Measurements from ENCODE around the gene SMYD5.

DNA sequence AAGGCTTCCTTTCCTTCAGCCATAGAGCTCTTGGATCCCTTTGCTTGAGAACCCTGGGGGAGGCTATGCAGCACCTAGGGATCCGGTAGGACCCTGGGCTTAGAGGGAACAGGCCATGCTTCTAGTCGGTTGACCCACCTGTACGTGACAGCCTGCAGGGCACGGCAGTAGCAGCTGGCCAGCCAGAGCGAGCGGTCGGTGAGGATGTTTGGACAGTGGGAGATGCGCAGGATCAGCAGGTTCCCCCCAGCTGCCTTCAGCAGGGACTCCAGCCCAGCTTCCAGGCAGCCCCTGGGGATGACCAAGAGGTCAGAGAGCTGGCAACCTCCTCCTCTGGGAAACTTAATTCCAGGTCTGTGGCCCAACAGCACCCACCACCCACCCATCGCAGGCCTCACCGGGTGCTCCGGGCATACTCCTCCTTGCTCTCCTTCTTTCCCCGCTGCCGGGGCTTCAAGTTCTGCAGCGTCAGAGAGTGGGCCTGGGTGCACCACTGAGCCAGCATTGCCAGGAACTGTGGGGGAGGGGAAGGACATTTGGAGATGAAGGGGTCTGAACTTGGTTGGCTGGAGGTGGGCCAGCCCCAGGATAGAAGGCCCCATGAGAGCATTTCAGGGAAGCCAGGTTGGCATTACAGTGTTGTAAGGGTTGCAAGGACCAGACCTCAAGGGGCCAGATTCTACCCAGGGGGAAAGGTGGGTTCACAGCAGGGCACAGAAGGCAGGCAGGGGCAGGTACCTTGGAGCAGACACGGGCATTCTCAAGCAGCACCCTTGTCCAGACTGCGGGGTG lies 49.7 kb downstream of the SMYD5 start:
- no peak for TF ChIP-seq GATA2 (IDR thresholded peaks at IDR 0.05; ENCODE audit: low read depth, low read length)
- TF ChIP-seq GATA3 (IDR thresholded peaks at IDR 0.05; ENCODE audit: low read depth, low read length): no peak
